Liver (tissue), 9 donors: Measurements from ENCODE around the gene PHF2. TPM values are rescaled to one million over a fixed set of nuclear protein-coding genes. Genes with fewer than 3 reads are reported as not detected.

Experiments
- DNase-seq: peaks from one replicate; pipeline ENCODE4 v3.0.0-alpha.2; 2017; ENCODE audit warnings: low spot score
- H3K27ac ChIP-seq, 2 donors: one replicate each; pipeline ENCODE4 v1.7.0; 2013; ENCODE audit warnings: inconsistent platforms in 2 of 2, low read length in 2 of 2, control low read depth in 1 of 2, low read depth in 1 of 2, mild to moderate bottlenecking in 1 of 2
- H3K27me3 ChIP-seq, 4 donors: one replicate each; pipeline versions ENCODE4 v1.6.1 to v1.7.0; 2013; ENCODE audit warnings: low read length in 3 of 4, inconsistent platforms in 1 of 4, mild to moderate bottlenecking in 1 of 4, moderate library complexity in 1 of 4; ENCODE audit not compliant: control insufficient read depth in 4 of 4, insufficient read depth in 4 of 4
- H3K36me3 ChIP-seq, 4 donors: one replicate each; pipeline versions ENCODE4 v1.6.1 to v1.7.0; 2013; ENCODE audit warnings: low read length in 3 of 4, mild to moderate bottlenecking in 3 of 4, low read depth in 1 of 4, moderate library complexity in 1 of 4; ENCODE audit not compliant: control insufficient read depth in 4 of 4, insufficient read depth in 3 of 4
- H3K4me1 ChIP-seq, 4 donors: one replicate each; pipeline versions ENCODE4 v1.6.1 to v1.7.0; 2013; ENCODE audit warnings: low read length in 3 of 4, mild to moderate bottlenecking in 3 of 4, moderate library complexity in 1 of 4; ENCODE audit not compliant: control insufficient read depth in 4 of 4, insufficient read depth in 4 of 4
- H3K4me3 ChIP-seq, 3 donors: one replicate each; pipeline versions ENCODE4 v1.6.1 to v1.7.0; 2013; ENCODE audit warnings: low read length in 3 of 3, control low read depth in 1 of 3, low read depth in 1 of 3, mild to moderate bottlenecking in 1 of 3
- H3K9ac ChIP-seq, 2 donors: one replicate each; pipeline ENCODE4 v1.7.0; 2013; ENCODE audit warnings: low read length in 2 of 2, mild to moderate bottlenecking in 2 of 2, moderate library complexity in 2 of 2, control low read depth in 1 of 2, low read depth in 1 of 2
- H3K9me3 ChIP-seq, 4 donors: one replicate each; pipeline versions ENCODE4 v1.6.1 to v1.7.0; 2013; ENCODE audit warnings: low read length in 3 of 4; ENCODE audit not compliant: control insufficient read depth in 4 of 4
- EGR1 ChIP-seq, 2 donors: IDR thresholded peaks; 2 replicates each; pipeline ENCODE4 v1.6.1; 2016 to 2018; ENCODE audit warnings: antibody characterized with exemption in 2 of 2, low read depth in 2 of 2
- FOXA1 ChIP-seq: IDR thresholded peaks from 2 replicates; pipeline ENCODE4 v1.6.1; 2016; ENCODE audit warnings: antibody characterized with exemption
- FOXA2 ChIP-seq: IDR thresholded peaks from 2 replicates; pipeline ENCODE4 v1.6.1; 2016; ENCODE audit warnings: antibody characterized with exemption
- GABPA ChIP-seq, 2 donors: IDR thresholded peaks in 1 of 2; conservative IDR thresholded peaks in 1 of 2; 2 replicates each; pipeline ENCODE4 v1.6.1; 2016; ENCODE audit warnings: antibody characterized with exemption in 2 of 2, mild to moderate bottlenecking in 1 of 2, moderate library complexity in 1 of 2
- HNF4A ChIP-seq, 2 donors: conservative IDR thresholded peaks; 2 replicates each; pipeline ENCODE4 v1.6.1; 2016; ENCODE audit warnings: antibody characterized with exemption in 2 of 2, mild to moderate bottlenecking in 2 of 2
- HNF4G ChIP-seq: IDR thresholded peaks from 2 replicates; pipeline ENCODE4 v1.6.1; 2016; ENCODE audit warnings: antibody characterized with exemption
- JUND ChIP-seq, 2 donors: IDR thresholded peaks; 2 replicates each; pipeline ENCODE4 v1.6.1; 2016; ENCODE audit warnings: antibody characterized with exemption in 2 of 2
- NR2F2 ChIP-seq: IDR thresholded peaks from 2 replicates; pipeline ENCODE4 v1.6.1; 2016; ENCODE audit warnings: antibody characterized with exemption
- RAD21 ChIP-seq, 2 donors: IDR thresholded peaks; 2 replicates each; pipeline ENCODE4 v1.6.1; 2016; ENCODE audit warnings: antibody characterized with exemption in 2 of 2, mild to moderate bottlenecking in 2 of 2
- RXRA ChIP-seq, 2 donors: IDR thresholded peaks; 2 replicates each; pipeline ENCODE4 v1.6.1; 2017 to 2018; ENCODE audit warnings: antibody characterized with exemption in 2 of 2, mild to moderate bottlenecking in 1 of 2
- SP1 ChIP-seq: IDR thresholded peaks from 2 replicates; pipeline ENCODE4 v1.6.1; 2018; ENCODE audit warnings: antibody characterized with exemption, mild to moderate bottlenecking
- YY1 ChIP-seq: IDR thresholded peaks from 2 replicates; pipeline ENCODE4 v1.6.1; 2016; ENCODE audit warnings: antibody characterized with exemption, mild to moderate bottlenecking
- WGBS: extraction: QIAGEN DNeasy Blood & Tissue Kit; methylation state at CpG from one replicate; pipeline ENCODE4 v1.1.7; 2013; 5-methylcytosine and 5-hydroxymethylcytosine counted together
- polyA plus RNA-seq, 2 donors: library from polyadenylated mRNA; stranded (reverse) in 1 of 2; unstranded in 1 of 2; fragments of 200-250 nt in 1 of 2; fragments of >200 nt in 1 of 2; fragmentation: Nextera tagmentation in 1 of 2; extraction: Ambion mirVana in 1 of 2; gene quantifications; one replicate each; pipeline versions ENCODE4 v1.2.1 to v1.2.3, GENCODE V29; 2013 to 2015
- total RNA-seq, 2 donors: library from RNA; depleted of rRNA; stranded (reverse); fragments of >200 nt; gene quantifications; one replicate each; pipeline ENCODE4 v1.2.3, GENCODE V29; 2014
- TF ChIP-seq, protein P1 (sequence below): IDR thresholded peaks from 2 replicates; pipeline ENCODE4 v1.6.1; 2016; ENCODE audit warnings: antibody characterized with exemption, mild to moderate bottlenecking
- TF ChIP-seq, protein P2 (sequence below): fragments of 150-350 bp; IDR thresholded peaks from 2 replicates; pipeline ENCODE4 v1.5.1; 2017; ENCODE audit warnings: improper control_type of control experiment, low read depth, low read length; ENCODE audit not compliant: missing input control
- TF ChIP-seq, protein P3 (sequence below): IDR thresholded peaks from 2 replicates; pipeline ENCODE4 v1.6.1; 2016; ENCODE audit warnings: antibody characterized with exemption
- TF ChIP-seq, protein P4 (sequence below): IDR thresholded peaks from 2 replicates; pipeline ENCODE4 v1.6.1; 2016; ENCODE audit warnings: antibody characterized with exemption
- donor health status: healthy.
- donor health status: healthy.
- donor health status: healthy.
- donor health status: healthy.
- donor health status: healthy.

Gene PHF2
- total and polyA plus RNA-seq, 4 donors: 2.3 to 8.6 (median 6.7) TPM

DNA sequence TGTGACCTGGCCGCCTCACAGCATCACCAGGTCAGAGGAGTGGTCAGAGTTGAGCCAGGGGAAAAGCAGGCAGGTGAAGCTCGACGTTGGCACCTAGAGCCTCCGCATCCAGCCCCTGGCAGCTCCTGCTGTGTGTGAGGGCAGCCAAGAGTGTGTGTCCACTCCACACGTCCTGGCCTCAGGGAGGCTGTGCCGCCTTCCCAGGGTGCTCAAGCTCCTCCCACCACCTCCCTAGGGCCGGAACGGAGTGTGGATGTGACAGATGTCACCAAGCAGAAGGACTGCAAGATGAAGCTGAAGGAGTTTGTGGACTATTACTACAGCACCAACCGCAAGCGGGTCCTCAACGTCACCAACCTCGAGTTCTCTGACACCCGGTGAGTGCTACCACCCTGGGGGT lies 72.5 kb downstream of the PHF2 start:
- 93% methylated on average over 13 of the region's 13 CpGs for WGBS
- H3K4me1 ChIP-seq: no peaks in the 10 kb centered on the region
- TF ChIP-seq, protein P1, sequence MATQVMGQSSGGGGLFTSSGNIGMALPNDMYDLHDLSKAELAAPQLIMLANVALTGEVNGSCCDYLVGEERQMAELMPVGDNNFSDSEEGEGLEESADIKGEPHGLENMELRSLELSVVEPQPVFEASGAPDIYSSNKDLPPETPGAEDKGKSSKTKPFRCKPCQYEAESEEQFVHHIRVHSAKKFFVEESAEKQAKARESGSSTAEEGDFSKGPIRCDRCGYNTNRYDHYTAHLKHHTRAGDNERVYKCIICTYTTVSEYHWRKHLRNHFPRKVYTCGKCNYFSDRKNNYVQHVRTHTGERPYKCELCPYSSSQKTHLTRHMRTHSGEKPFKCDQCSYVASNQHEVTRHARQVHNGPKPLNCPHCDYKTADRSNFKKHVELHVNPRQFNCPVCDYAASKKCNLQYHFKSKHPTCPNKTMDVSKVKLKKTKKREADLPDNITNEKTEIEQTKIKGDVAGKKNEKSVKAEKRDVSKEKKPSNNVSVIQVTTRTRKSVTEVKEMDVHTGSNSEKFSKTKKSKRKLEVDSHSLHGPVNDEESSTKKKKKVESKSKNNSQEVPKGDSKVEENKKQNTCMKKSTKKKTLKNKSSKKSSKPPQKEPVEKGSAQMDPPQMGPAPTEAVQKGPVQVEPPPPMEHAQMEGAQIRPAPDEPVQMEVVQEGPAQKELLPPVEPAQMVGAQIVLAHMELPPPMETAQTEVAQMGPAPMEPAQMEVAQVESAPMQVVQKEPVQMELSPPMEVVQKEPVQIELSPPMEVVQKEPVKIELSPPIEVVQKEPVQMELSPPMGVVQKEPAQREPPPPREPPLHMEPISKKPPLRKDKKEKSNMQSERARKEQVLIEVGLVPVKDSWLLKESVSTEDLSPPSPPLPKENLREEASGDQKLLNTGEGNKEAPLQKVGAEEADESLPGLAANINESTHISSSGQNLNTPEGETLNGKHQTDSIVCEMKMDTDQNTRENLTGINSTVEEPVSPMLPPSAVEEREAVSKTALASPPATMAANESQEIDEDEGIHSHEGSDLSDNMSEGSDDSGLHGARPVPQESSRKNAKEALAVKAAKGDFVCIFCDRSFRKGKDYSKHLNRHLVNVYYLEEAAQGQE: no peak
- TF ChIP-seq HNF4G (no peak), EGR1 (IDR thresholded peaks at IDR 0.05; ENCODE audit: low read depth in 2 of 2) (no peak), FOXA2 (no peak), NR2F2 (no peak), HNF4A (conservative IDR thresholded peaks at IDR 0.05) (no peak), GABPA (IDR thresholded peaks at IDR 0.05 in 1 of 2, conservative IDR thresholded peaks at IDR 0.05 in 1 of 2) (no peak), RAD21 (IDR thresholded peaks at IDR 0.05) (no peak), YY1 (no peak)
- TF ChIP-seq, protein P2, sequence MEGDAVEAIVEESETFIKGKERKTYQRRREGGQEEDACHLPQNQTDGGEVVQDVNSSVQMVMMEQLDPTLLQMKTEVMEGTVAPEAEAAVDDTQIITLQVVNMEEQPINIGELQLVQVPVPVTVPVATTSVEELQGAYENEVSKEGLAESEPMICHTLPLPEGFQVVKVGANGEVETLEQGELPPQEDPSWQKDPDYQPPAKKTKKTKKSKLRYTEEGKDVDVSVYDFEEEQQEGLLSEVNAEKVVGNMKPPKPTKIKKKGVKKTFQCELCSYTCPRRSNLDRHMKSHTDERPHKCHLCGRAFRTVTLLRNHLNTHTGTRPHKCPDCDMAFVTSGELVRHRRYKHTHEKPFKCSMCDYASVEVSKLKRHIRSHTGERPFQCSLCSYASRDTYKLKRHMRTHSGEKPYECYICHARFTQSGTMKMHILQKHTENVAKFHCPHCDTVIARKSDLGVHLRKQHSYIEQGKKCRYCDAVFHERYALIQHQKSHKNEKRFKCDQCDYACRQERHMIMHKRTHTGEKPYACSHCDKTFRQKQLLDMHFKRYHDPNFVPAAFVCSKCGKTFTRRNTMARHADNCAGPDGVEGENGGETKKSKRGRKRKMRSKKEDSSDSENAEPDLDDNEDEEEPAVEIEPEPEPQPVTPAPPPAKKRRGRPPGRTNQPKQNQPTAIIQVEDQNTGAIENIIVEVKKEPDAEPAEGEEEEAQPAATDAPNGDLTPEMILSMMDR: no peak
- TF ChIP-seq, protein P3, sequence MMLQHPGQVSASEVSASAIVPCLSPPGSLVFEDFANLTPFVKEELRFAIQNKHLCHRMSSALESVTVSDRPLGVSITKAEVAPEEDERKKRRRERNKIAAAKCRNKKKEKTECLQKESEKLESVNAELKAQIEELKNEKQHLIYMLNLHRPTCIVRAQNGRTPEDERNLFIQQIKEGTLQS: no peak
- no peaks in the 10 kb centered on the region for H3K27me3 ChIP-seq
- no peaks in the 10 kb centered on the region for H3K9me3 ChIP-seq
- peaks cover 7 to 73% (median 16%) of the 10 kb centered on the region in 4 donors for H3K36me3 ChIP-seq
- DNase-seq: no peak
- H3K27ac ChIP-seq: no peak overlapping the region
- no peak overlapping the region for H3K9ac ChIP-seq
- no peak overlapping the region for H3K4me3 ChIP-seq

DNA sequence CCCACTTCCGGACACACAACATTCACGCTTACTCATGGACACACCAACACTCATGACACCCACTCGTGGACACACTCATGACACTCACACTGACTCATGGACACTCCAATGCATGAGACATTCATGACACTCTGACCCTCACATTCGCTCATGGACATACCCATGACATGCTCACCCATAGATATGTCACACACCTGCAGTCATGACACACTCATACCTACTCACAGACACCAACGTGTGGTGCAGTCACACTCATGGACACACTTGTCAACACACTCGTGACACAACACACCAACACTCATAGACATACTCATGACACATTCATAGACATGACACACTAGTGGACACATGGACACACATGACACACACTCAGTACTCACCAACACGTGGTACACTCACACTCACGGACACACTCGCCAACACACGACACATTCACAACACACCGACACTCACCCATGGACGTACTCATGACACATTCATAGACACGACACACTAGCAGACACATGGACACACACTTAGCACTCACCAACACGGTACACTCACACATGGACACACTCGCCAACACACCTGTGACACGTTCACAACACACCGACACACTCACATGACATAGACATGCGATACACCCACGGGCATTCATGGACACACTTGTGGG lies 73.4 kb downstream of the PHF2 start:
- DNase-seq: no peak
- H3K9ac ChIP-seq: no peak overlapping the region
- no peak overlapping the region for H3K4me3 ChIP-seq
- no peaks in the 10 kb centered on the region for H3K9me3 ChIP-seq
- 96% methylated on average over 19 of the region's 19 CpGs for WGBS
- no peaks in the 10 kb centered on the region for H3K27me3 ChIP-seq
- no peaks in the 10 kb centered on the region for H3K4me1 ChIP-seq
- no peak overlapping the region for H3K27ac ChIP-seq
- peaks cover 6 to 75% (median 18%) of the 10 kb centered on the region in 4 donors for H3K36me3 ChIP-seq
- TF ChIP-seq FOXA1 (no peak), HNF4G (no peak), RXRA (IDR thresholded peaks at IDR 0.05) (no peak), GABPA (IDR thresholded peaks at IDR 0.05 in 1 of 2, conservative IDR thresholded peaks at IDR 0.05 in 1 of 2) (no peak), HNF4A (conservative IDR thresholded peaks at IDR 0.05) (no peak), RAD21 (IDR thresholded peaks at IDR 0.05) (no peak), FOXA2 (no peak), YY1 (no peak), JUND (IDR thresholded peaks at IDR 0.05) (no peak), EGR1 (IDR thresholded peaks at IDR 0.05; ENCODE audit: low read depth in 2 of 2) (no peak), SP1 (no peak), NR2F2 (no peak)
- TF ChIP-seq, protein P1: no peak
- TF ChIP-seq, protein P4, sequence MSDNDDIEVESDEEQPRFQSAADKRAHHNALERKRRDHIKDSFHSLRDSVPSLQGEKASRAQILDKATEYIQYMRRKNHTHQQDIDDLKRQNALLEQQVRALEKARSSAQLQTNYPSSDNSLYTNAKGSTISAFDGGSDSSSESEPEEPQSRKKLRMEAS: no peak
- TF ChIP-seq, protein P2: no peak
